Transverse colon (tissue), 4 donors: Measurements from ENCODE around the gene SYNE3.

Source experiments
- EP300 ChIP-seq: sonication (generic); formaldehyde crosslinking; IDR thresholded peaks from one replicate; pipeline ENCODE4 v1.6.1; 2017; ENCODE audit warnings: antibody characterized with exemption, low read depth
- POLR2A ChIP-seq: fragments of 450-650 bp; IDR thresholded peaks from one replicate; pipeline ENCODE4 v1.6.1; 2016; ENCODE audit warnings: antibody characterized with exemption, mild to moderate bottlenecking, moderate library complexity
- POLR2AphosphoS5 ChIP-seq, 3 donors: sonication (generic); formaldehyde crosslinking; IDR thresholded peaks; one replicate each; pipeline ENCODE4 v1.6.1; 2016; ENCODE audit warnings: antibody characterized with exemption in 3 of 3
- TF ChIP-seq, protein P1 (sequence below), 5 experiments: fragments of 200-600 bp in 3 of 5; fragments of 450-650 bp in 2 of 5; sonication (generic) in 3 of 5; IDR thresholded peaks; 1 replicate in 2 of 5; 2 replicates in 3 of 5; pipeline ENCODE4 v1.5.1; 2016 to 2017; ENCODE audit warnings: antibody characterized with exemption in 5 of 5, inconsistent platforms in 3 of 5, mild to moderate bottlenecking in 2 of 5, moderate library complexity in 1 of 5

DNA sequence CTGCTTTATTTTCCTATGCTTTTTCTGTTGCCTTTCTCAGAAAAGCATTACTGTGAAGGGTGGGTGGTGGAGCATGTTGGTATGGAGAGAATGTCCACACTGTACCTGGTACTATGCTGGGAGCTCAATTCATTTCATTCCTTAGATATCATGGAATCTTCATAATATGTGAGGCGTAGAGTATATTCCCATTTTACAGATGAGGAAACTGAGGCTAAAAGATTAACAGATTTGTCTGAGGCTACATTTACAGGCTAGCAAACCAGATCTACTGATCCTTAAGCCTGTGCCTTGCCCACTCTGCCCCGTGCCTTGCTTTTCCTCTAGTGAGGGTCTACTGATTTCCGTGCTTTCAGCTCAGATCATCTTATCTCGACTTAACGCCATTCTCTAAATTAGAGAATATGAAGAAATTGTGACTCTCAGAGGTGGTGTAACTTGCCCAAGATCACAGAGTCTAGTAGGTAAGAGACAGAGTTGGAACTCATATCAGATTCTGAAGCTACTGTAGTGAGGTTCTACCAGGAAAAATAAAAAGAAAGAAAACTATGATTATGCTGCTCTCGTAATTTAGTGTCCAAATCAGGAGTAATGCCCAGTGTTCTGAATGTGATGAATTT, 23.9 kb upstream of the SYNE3 start:
- TF ChIP-seq, protein P1, sequence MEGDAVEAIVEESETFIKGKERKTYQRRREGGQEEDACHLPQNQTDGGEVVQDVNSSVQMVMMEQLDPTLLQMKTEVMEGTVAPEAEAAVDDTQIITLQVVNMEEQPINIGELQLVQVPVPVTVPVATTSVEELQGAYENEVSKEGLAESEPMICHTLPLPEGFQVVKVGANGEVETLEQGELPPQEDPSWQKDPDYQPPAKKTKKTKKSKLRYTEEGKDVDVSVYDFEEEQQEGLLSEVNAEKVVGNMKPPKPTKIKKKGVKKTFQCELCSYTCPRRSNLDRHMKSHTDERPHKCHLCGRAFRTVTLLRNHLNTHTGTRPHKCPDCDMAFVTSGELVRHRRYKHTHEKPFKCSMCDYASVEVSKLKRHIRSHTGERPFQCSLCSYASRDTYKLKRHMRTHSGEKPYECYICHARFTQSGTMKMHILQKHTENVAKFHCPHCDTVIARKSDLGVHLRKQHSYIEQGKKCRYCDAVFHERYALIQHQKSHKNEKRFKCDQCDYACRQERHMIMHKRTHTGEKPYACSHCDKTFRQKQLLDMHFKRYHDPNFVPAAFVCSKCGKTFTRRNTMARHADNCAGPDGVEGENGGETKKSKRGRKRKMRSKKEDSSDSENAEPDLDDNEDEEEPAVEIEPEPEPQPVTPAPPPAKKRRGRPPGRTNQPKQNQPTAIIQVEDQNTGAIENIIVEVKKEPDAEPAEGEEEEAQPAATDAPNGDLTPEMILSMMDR (IDR thresholded peaks at IDR 0.05) = no peak
- no peak for TF ChIP-seq EP300
- TF ChIP-seq POLR2A = no peak
- TF ChIP-seq POLR2AphosphoS5 (IDR thresholded peaks at IDR 0.05) = no peak
